LNCaP clone FGC (cell line): ENCODE measurements around the gene CDK14.

Source experiments
- DNase-seq: peaks from one replicate; pipeline ENCODE4 v3.0.0-alpha.2; 2011; ENCODE audit warnings: low read depth
- H3K4me3 ChIP-seq: 2 replicates; pipeline ENCODE4 v1.5.1; 2011; ENCODE audit warnings: mild to moderate bottlenecking, low read depth, low read length, control low read depth
- CTCF ChIP-seq: IDR thresholded peaks from 2 replicates; pipeline ENCODE4 v1.5.1; 2012; ENCODE audit warnings: mild to moderate bottlenecking; ENCODE audit not compliant: control insufficient read depth, insufficient read depth; ENCODE audit errors: extremely low read depth

CDK14 gene

GRCh38 chr7:90825779-90826178 lies 229.7 kb downstream of the CDK14 start:
- H3K4me3 ChIP-seq, result no peak overlapping the region
- no peak for DNase-seq
- TF ChIP-seq CTCF, result no peak

- no peak for DNase-seq
- H3K4me3 ChIP-seq, result no peak overlapping the region
Observed at GRCh38 chr7:90828601-90829000, 232.5 kb downstream of the CDK14 start.

GRCh38 chr7:90830308-90830707 lies 234.2 kb downstream of the CDK14 start:
- TF ChIP-seq CTCF, result no peak
- no peak for DNase-seq
- H3K4me3 ChIP-seq, result no peak overlapping the region

More at GRCh38 chr7:90828601-90829000, 232.5 kb downstream of the CDK14 start:
- TF ChIP-seq CTCF, result no peak

GRCh38 chr7:90832726-90833125 lies 236.6 kb downstream of the CDK14 start:
- TF ChIP-seq CTCF, result no peak

GRCh38 chr7:90833443-90833842 lies 237.3 kb downstream of the CDK14 start:
- no peak for TF ChIP-seq CTCF
- DNase-seq, result no peak
- no peak overlapping the region for H3K4me3 ChIP-seq

More at GRCh38 chr7:90832726-90833125, 236.6 kb downstream of the CDK14 start:
- DNase-seq, result no peak
- H3K4me3 ChIP-seq, result no peak overlapping the region

- DNase-seq, result no peak
- no peak overlapping the region for H3K4me3 ChIP-seq
- no peak for TF ChIP-seq CTCF
Observed at GRCh38 chr7:90834771-90835170, 238.7 kb downstream of the CDK14 start.

GRCh38 chr7:90835861-90836260 lies 239.7 kb downstream of the CDK14 start:
- TF ChIP-seq CTCF, result no peak
- no peak overlapping the region for H3K4me3 ChIP-seq
- DNase-seq, result no peak
